SK-N-SH (cell line): Measurements from ENCODE around the gene HAGHL. TPM values are rescaled to one million over a fixed set of nuclear protein-coding genes. Genes with fewer than 3 reads are reported as not detected.

Source experiments
- CTCF ChIA-PET: fragments of 300-600, 350-600 bp; formaldehyde crosslinking; extraction: SDS; loops from one replicate; lab custom pipeline; 2021; lab: Yijun Ruan, JAX
- POLR2A ChIA-PET: fragments of 350-600 bp; sonication (Branson Sonifier 250); formaldehyde crosslinking; extraction: SDS; loops from one replicate; lab custom pipeline; 2020; ENCODE audit warnings: antibody characterized with exemption, inconsistent platforms; lab: Yijun Ruan, JAX
- DNase-seq: peaks from one replicate; pipeline ENCODE4 v3.0.0; 2012
- H2AFZ ChIP-seq: fragments of 200-600 bp; sonication (generic); 2 replicates; pipeline ENCODE4 v1.8.1; 2016; ENCODE audit warnings: antibody characterized with exemption, mild to moderate bottlenecking, low read depth
- H3F3A ChIP-seq: fragments of 200-600 bp; sonication (generic); replicated peaks from 2 replicates; pipeline ENCODE3; 2016; ENCODE audit warnings: antibody characterized with exemption, mild to moderate bottlenecking; ENCODE audit not compliant: insufficient read depth
- H3K27ac ChIP-seq, 2 experiments: fragments of 200-500 bp in 1 of 2; fragments of 200-600 bp in 1 of 2; sonication (Bioruptor generic) in 1 of 2; sonication (generic), shearing (Covaris generic) in 1 of 2; 2 replicates each; pipeline versions ENCODE4 v1.5.1 to v1.6.1; 2014 to 2016; ENCODE audit warnings: low read depth in 2 of 2, inconsistent platforms in 1 of 2, low read length in 1 of 2, mild to moderate bottlenecking in 1 of 2, mixed read lengths in 1 of 2
- H3K27me3 ChIP-seq: fragments of 200-600 bp; sonication (generic), shearing (Covaris generic); 2 replicates; pipeline ENCODE4 v1.6.1; 2016; ENCODE audit warnings: mixed run types; ENCODE audit not compliant: insufficient read depth
- H3K36me3 ChIP-seq, 2 experiments: fragments of 200-500 bp in 1 of 2; fragments of 200-600 bp in 1 of 2; sonication (Bioruptor generic) in 1 of 2; sonication (generic) in 1 of 2; replicated peaks in 1 of 2; 2 replicates each; pipeline versions ENCODE3 to v1.5.1; 2014 to 2016; ENCODE audit warnings: low read length in 1 of 2, mild to moderate bottlenecking in 1 of 2; ENCODE audit not compliant: insufficient read depth in 2 of 2, control insufficient read depth in 1 of 2
- H3K4me1 ChIP-seq, 2 experiments: fragments of 200-500 bp in 1 of 2; fragments of 200-600 bp in 1 of 2; sonication (Bioruptor generic) in 1 of 2; sonication (generic), shearing (Covaris generic) in 1 of 2; 2 replicates each; pipeline versions ENCODE4 v1.5.1 to v1.6.1; 2014 to 2016; ENCODE audit warnings: low read depth in 1 of 2, low read length in 1 of 2, mixed run types in 1 of 2; ENCODE audit not compliant: insufficient read depth in 2 of 2, control insufficient read depth in 1 of 2
- H3K4me2 ChIP-seq: fragments of 200-600 bp; sonication (generic), shearing (Covaris generic); 2 replicates; pipeline ENCODE4 v1.6.1; 2017; ENCODE audit warnings: mixed run types
- H3K4me3 ChIP-seq, 2 experiments: fragments of 200-500 bp in 1 of 2; fragments of 200-600 bp in 1 of 2; sonication (Bioruptor generic) in 1 of 2; sonication (generic), shearing (Covaris generic) in 1 of 2; 2 replicates each; pipeline versions ENCODE4 v1.5.1 to v1.8.1; 2014 to 2016; ENCODE audit warnings: low read depth in 2 of 2, inconsistent platforms in 1 of 2, low read length in 1 of 2, mild to moderate bottlenecking in 1 of 2, mixed read lengths in 1 of 2, moderate library complexity in 1 of 2
- H3K79me2 ChIP-seq: fragments of 200-600 bp; sonication (generic); 2 replicates; pipeline ENCODE4 v1.8.1; 2017; ENCODE audit warnings: mild to moderate bottlenecking; ENCODE audit not compliant: insufficient read depth
- H3K9ac ChIP-seq: fragments of 200-600 bp; sonication (generic); 2 replicates; pipeline ENCODE4 v1.6.1; 2017; ENCODE audit warnings: mixed run types
- H3K9me2 ChIP-seq: fragments of 200-600 bp; sonication (generic); 2 replicates; pipeline ENCODE4 v1.6.1; 2017; ENCODE audit warnings: mixed run types
- H3K9me3 ChIP-seq: fragments of 200-600 bp; sonication (generic); 2 replicates; pipeline ENCODE4 v1.6.1; 2017; ENCODE audit warnings: mixed run types, mild to moderate bottlenecking, moderate library complexity
- H4K20me1 ChIP-seq: fragments of 200-600 bp; sonication (generic); 2 replicates; pipeline ENCODE4 v1.6.1; 2017; ENCODE audit warnings: mild to moderate bottlenecking, mixed run types; ENCODE audit not compliant: insufficient read depth
- CHD2 ChIP-seq: fragments of 150-350 bp; IDR thresholded peaks from 2 replicates; pipeline ENCODE4 v1.6.1; 2018; ENCODE audit warnings: low read length; ENCODE audit not compliant: partially characterized antibody
- EP300 ChIP-seq, 2 experiments: IDR thresholded peaks; 2 replicates each; pipeline versions ENCODE4 v1.4.0 to v1.6.1; 2012; ENCODE audit warnings: borderline replicate concordance in 1 of 2, low read depth in 1 of 2, low read length in 1 of 2
- FOSL2 ChIP-seq: IDR thresholded peaks from 2 replicates; pipeline ENCODE4 v1.4.0; 2012; ENCODE audit warnings: low read depth, mild to moderate bottlenecking, moderate library complexity, borderline replicate concordance
- FOXM1 ChIP-seq: IDR thresholded peaks from 2 replicates; pipeline ENCODE4 v1.4.0; 2012; ENCODE audit warnings: low read depth, mild to moderate bottlenecking
- GABPA ChIP-seq: IDR thresholded peaks from 2 replicates; pipeline ENCODE4 v1.4.0; 2012; ENCODE audit warnings: low read depth, mild to moderate bottlenecking
- IRF3 ChIP-seq: fragments of 150-350 bp; IDR thresholded peaks from 2 replicates; pipeline ENCODE4 v1.6.1; 2016; ENCODE audit warnings: mild to moderate bottlenecking, low read depth, low read length
- JUND ChIP-seq: IDR thresholded peaks from 2 replicates; pipeline ENCODE4 v1.4.0; 2012
- MAX ChIP-seq: IDR thresholded peaks from 2 replicates; pipeline ENCODE4 v1.4.0; 2012; ENCODE audit warnings: low read depth
- MEF2A ChIP-seq: IDR thresholded peaks from 2 replicates; pipeline ENCODE4 v1.4.0; 2012; ENCODE audit warnings: low read depth, borderline replicate concordance
- MXI1 ChIP-seq: IDR thresholded peaks from 2 replicates; pipeline ENCODE4 v1.6.1; 2012; ENCODE audit warnings: mild to moderate bottlenecking, low read depth, low read length, improper control_type of control experiment
- PBX3 ChIP-seq: IDR thresholded peaks from 2 replicates; pipeline ENCODE4; 2012
- RAD21 ChIP-seq: IDR thresholded peaks from 2 replicates; pipeline ENCODE4 v1.6.1; 2012; ENCODE audit warnings: mild to moderate bottlenecking, low read length
- REST ChIP-seq: IDR thresholded peaks from 2 replicates; pipeline ENCODE4 v1.6.1; 2012; ENCODE audit warnings: mild to moderate bottlenecking, low read depth, low read length, moderate library complexity
- RXRA ChIP-seq: IDR thresholded peaks from 2 replicates; pipeline ENCODE4 v1.4.0; 2012; ENCODE audit warnings: low read depth, mild to moderate bottlenecking, borderline replicate concordance
- SIN3A ChIP-seq: IDR thresholded peaks from 2 replicates; pipeline ENCODE4 v1.6.1; 2012; ENCODE audit warnings: low read depth, mild to moderate bottlenecking, low read length, moderate library complexity, borderline replicate concordance
- TCF12 ChIP-seq: IDR thresholded peaks from 2 replicates; pipeline ENCODE4 v1.4.0; 2012
- TEAD4 ChIP-seq: IDR thresholded peaks from 2 replicates; pipeline ENCODE4 v1.4.0; 2012; ENCODE audit warnings: mild to moderate bottlenecking, borderline replicate concordance; ENCODE audit not compliant: insufficient read depth
- ZBTB33 ChIP-seq: IDR thresholded peaks from 2 replicates; pipeline ENCODE4 v1.4.0; 2012; ENCODE audit warnings: low read depth, borderline replicate concordance
- WGBS: methylation state at CpG from one replicate; pipeline ENCODE4 v1.1.6; 2017; ENCODE audit warnings: low lambda C conversion rate; 5-methylcytosine and 5-hydroxymethylcytosine counted together
- polyA plus RNA-seq, 3 experiments: library from polyadenylated mRNA; depleted of rRNA; stranded (reverse); fragments of >200 nt; gene quantifications; 2 replicates each; pipeline ENCODE4 v1.2.3, GENCODE V29; 2012

Gene HAGHL
- polyA plus RNA-seq, 1 of the 3 experiments (the other 2 are of a cell fraction) = 65.5 TPM

GRCh38 chr16:740764-741505 is 14.0 kb downstream of the HAGHL start, which contains the start of gene CIAO3 (continued):
- TF ChIP-seq REST = 0 out of 2 replicates have a peak, but pooled peaks have one; percentile 33
- TF ChIP-seq TCF12 = no peak; the same call in 1 of the 2 replicates
- peak; percentile 77 for TF ChIP-seq MXI1
- TF ChIP-seq ZBTB33 = peak; percentile 87
- TF ChIP-seq FOXM1 = peak; percentile 13; the same call in 1 of the 2 replicates
- no peak for TF ChIP-seq JUND
- TF ChIP-seq MAX = peak; percentile 71
- peak; percentile 44 for TF ChIP-seq PBX3

GRCh38 chr16:741986-742629 is 15.2 kb downstream of the HAGHL start:
- ChIA-PET CTCF (interaction anchor here (0.9 to 4.5 kb wide), 12 partner anchors 11 to 356 kb away, joined by 3 to 41 read pairs (median 14); partner anchors contain the start of genes ANTKMT, CCDC78 and METRN), POLR2A (interaction anchor here (1.1 kb wide), 1 partner anchor 43 kb away, joined by 3 read pairs; no protein-coding TSS in a partner anchor)
- Histone ChIP-seq H3K9ac (no peak overlapping the region), H2AFZ (no peak overlapping the region), H4K20me1 (no peaks in the 10 kb centered on the region), H3K79me2 (peaks cover 14% of the 10 kb centered on the region), H3K4me2 (no peak overlapping the region), H3K9me2 (no peaks in the 10 kb centered on the region), H3K36me3 (peaks cover 0 to 8% of the 10 kb centered on the region in 2 experiments), H3K27ac (no peak overlapping the region), H3K27me3 (no peaks in the 10 kb centered on the region), H3K4me3 (no peak overlapping the region), H3F3A (no peaks in the 10 kb centered on the region), H3K4me1 (peaks cover 0 to 10% of the 10 kb centered on the region in 2 experiments; a peak in 1 of 4 replicates), H3K9me3 (no peaks in the 10 kb centered on the region)
- DNase-seq = no peak
- 97% methylated on average over 10 of the region's 15 CpGs for WGBS
- TF ChIP-seq JUND (no peak), RAD21 (no peak), GABPA (no peak), FOSL2 (no peak), MEF2A (no peak), TEAD4 (no peak), MXI1 (no peak), EP300 (IDR thresholded peaks at IDR 0.05; ENCODE audit: borderline replicate concordance in 1 of 2, low read depth in 1 of 2, low read length in 1 of 2) (no peak), IRF3 (no peak), CHD2 (no peak), SIN3A (no peak), RXRA (no peak)
